ENCODE measurements around the gene JARID2. TPM values are rescaled to one million over a fixed set of nuclear protein-coding genes. Genes with fewer than 3 reads are reported as not detected.

Gene JARID2
- total and polyA plus RNA-seq, 3 experiments from 2014 or later: 12.0 to 25.5 (median 25.0) TPM

DNA sequence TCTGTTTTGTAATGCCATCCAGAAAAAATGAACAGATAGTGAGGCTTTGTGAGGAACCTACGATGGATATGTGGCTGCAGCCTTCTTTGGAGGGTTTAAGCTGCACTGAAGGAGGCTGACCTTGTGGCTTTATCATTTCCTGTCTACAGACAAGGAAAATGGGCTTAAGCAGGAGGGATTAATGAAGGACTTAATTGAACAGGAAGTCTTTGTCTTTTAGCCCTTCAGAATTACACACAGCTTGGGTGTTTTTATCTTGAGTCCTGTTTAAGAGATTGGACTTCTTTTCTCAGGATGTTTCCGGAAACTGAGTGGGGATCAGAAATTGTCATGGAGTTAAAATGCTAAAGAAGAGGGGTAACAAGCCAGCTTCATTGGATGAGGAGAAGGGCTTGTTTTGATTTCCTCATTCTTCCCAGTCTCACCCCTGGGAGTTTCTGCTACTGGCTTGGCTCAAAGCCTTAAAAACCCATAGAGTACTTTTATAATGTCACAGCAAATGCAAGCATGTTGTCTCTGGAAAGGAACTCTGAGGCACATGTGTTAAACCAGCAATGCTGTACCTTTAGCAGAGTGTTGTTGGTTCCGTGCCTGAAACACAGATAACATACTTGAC is 193.6 kb downstream of the JARID2 start:
- H3K4me1 ChIP-seq (ENCODE audit: insufficient read depth, low read length): peaks cover 39% of the 10 kb centered on the region
- H3K4me3 ChIP-seq (ENCODE audit: low read length): no peak overlapping the region
- H3K9me3 ChIP-seq (ENCODE audit: low read length): no peaks in the 10 kb centered on the region
- DNase-seq: no peak
- Mint-ChIP-seq H3K27me3 (no peaks in the 10 kb centered on the region), H3K4me3 (peak overlapping the region in 2 of 7 donors; percentile 0 to 37), H3K27ac (peak overlapping the region in 7 of 8 donors; percentile 7 to 69 (median 37)), H3K4me1 (peaks cover 67 to 79% (median 75%) of the 10 kb centered on the region in 3 donors), H3K9me3 (peaks cover 0 to 3% (median 0%) of the 10 kb centered on the region in 5 donors), H3K36me3 (peaks cover 0 to 1% (median 0%) of the 10 kb centered on the region in 3 donors)
- POLR2A ChIA-PET: interaction anchor here (0.5 kb wide), 1 partner anchor 142 kb away, joined by 5 read pairs; no protein-coding TSS in a partner anchor
- CTCF ChIA-PET: interaction anchor here (0.9 to 1.7 kb wide), 4 partner anchors 16 to 1228 kb away, joined by 3 to 4 read pairs (median 4); no protein-coding TSS in a partner anchor
- H3K36me3 ChIP-seq (ENCODE audit: insufficient read depth, low read length): no peaks in the 10 kb centered on the region
- no peaks in the 10 kb centered on the region for H3K27me3 ChIP-seq (ENCODE audit: insufficient read depth, low read length, poor library complexity, severe bottlenecking)
- H3K27ac ChIP-seq (ENCODE audit: low read depth, low read length): no peak overlapping the region

DNA sequence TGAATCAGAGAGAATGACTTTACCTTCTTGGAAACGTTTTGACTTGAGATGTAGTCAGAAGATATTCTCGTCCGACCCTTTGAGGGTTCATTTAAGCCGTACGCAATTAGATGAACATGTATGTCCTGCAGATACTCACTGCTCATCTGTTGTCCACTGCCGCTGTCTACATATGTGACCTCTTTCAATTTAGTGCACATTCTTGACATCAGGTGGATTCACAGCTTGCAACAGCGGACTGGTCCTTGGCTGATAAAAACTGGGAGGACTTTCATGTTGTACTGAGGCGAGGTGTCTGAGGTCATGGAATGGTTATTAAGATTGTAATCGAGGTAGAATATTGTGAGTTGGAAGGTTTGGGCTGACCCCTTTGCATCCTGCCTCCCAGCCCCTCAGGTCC is 194.2 kb downstream of the JARID2 start:
- H3K9me3 ChIP-seq (ENCODE audit: low read length): no peaks in the 10 kb centered on the region
- no peak for DNase-seq
- H3K4me3 ChIP-seq (ENCODE audit: low read length): no peak overlapping the region
- ChIA-PET CTCF (interaction anchor here (1.1 to 1.7 kb wide), 3 partner anchors 17 to 195 kb away, joined by 3 to 7 read pairs (median 4); no protein-coding TSS in a partner anchor), POLR2A (no interaction called here)
- peaks cover 34% of the 10 kb centered on the region for H3K4me1 ChIP-seq (ENCODE audit: insufficient read depth, low read length)
- H3K9me3 Mint-ChIP-seq: no peaks in the 10 kb centered on the region
- H3K27ac ChIP-seq (ENCODE audit: low read depth, low read length): no peak overlapping the region
- no peaks in the 10 kb centered on the region for H3K36me3 ChIP-seq (ENCODE audit: insufficient read depth, low read length)
- H3K27me3 ChIP-seq (ENCODE audit: insufficient read depth, low read length, poor library complexity, severe bottlenecking): no peaks in the 10 kb centered on the region
- H3K4me3 Mint-ChIP-seq: no peak overlapping the region
- H3K27me3 Mint-ChIP-seq: no peaks in the 10 kb centered on the region
- peaks cover 0 to 1% (median 0%) of the 10 kb centered on the region in 3 donors for H3K36me3 Mint-ChIP-seq
- H3K4me1 Mint-ChIP-seq: peaks cover 66 to 78% (median 75%) of the 10 kb centered on the region in 3 donors
- H3K27ac Mint-ChIP-seq: peak overlapping the region in 4 of 8 donors; percentile 4 to 61 (median 22)

DNA sequence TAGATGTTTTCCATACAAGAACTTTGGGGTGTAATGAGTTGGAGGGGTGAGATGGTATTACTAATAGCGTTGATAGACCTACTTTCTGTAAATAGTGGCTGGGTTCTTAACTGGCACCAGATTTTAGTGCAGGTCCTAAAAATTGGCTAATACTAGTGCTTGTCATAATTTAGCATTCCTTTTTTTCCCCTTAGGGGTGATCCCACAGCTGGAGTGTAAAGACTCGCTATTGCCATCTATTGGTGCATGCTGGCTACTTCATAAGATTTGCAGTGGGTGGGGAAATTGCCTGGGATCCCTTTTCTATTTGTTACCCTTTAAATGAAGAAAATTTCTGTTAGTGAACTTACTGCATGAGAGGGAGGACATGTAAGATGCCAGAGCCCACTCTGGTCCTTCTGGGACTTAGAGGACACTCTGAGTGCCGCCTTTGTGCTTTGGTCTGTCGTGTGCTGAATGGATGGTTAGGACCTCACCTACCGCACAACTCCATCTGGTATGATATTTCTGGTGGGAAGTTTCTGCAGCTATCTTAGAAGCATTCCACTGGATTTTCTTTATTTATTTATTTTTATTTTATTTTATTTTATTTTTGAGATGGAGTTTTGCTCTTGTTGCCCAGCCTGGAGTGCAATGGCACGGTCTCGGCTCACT is 195.5 kb downstream of the JARID2 start:
- H3K9me3 Mint-ChIP-seq: no peaks in the 10 kb centered on the region
- peaks cover 28% of the 10 kb centered on the region for H3K4me1 ChIP-seq (ENCODE audit: insufficient read depth, low read length)
- peaks cover 69 to 78% (median 76%) of the 10 kb centered on the region in 3 donors for H3K4me1 Mint-ChIP-seq
- H3K9me3 ChIP-seq (ENCODE audit: low read length): no peaks in the 10 kb centered on the region
- no peaks in the 10 kb centered on the region for H3K27me3 Mint-ChIP-seq
- no peak overlapping the region for H3K27ac ChIP-seq (ENCODE audit: low read depth, low read length)
- POLR2A ChIA-PET: no interaction called here
- no peak overlapping the region for H3K4me3 ChIP-seq (ENCODE audit: low read length)
- peaks cover 0 to 1% (median 0%) of the 10 kb centered on the region in 3 donors for H3K36me3 Mint-ChIP-seq
- H3K4me3 Mint-ChIP-seq: no peak overlapping the region
- H3K36me3 ChIP-seq (ENCODE audit: insufficient read depth, low read length): no peaks in the 10 kb centered on the region
- H3K27ac Mint-ChIP-seq: peak overlapping the region in 1 of 8 donors; percentile 43
- CTCF ChIA-PET: interaction anchor here (0.8 to 1.7 kb wide), 10 partner anchors 9 to 1230 kb away, joined by 3 to 7 read pairs (median 4); no protein-coding TSS in a partner anchor
- DNase-seq: peak in 2 of 5 donors; percentile 25 to 34
- no peaks in the 10 kb centered on the region for H3K27me3 ChIP-seq (ENCODE audit: insufficient read depth, low read length, poor library complexity, severe bottlenecking)

DNA sequence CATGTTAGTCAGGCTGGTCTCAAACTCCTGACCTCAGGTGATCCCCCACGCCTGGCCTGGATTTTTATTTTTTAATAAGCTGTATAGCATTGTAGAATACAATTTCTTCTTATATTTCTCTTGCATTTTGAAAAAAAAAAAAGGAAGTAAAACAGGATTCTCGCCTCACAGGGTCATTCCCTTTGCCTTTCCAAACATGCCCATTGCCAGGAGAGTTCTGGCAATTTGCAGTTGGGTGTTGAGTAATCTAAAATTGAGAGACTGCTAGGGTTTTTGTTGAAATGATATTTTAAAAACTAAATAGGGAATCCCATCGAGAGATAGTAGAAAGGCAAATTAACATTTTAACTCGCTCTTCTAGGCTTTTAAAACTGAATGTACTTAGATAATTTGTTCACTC is 196.1 kb downstream of the JARID2 start:
- Histone ChIP-seq H3K4me3 (ENCODE audit: low read length) (no peak overlapping the region), H3K27me3 (ENCODE audit: insufficient read depth, low read length, poor library complexity, severe bottlenecking) (no peaks in the 10 kb centered on the region), H3K4me1 (ENCODE audit: insufficient read depth, low read length) (peaks cover 27% of the 10 kb centered on the region), H3K27ac (ENCODE audit: low read depth, low read length) (no peak overlapping the region), H3K36me3 (ENCODE audit: insufficient read depth, low read length) (no peaks in the 10 kb centered on the region), H3K9me3 (ENCODE audit: low read length) (no peaks in the 10 kb centered on the region)
- POLR2A ChIA-PET: no interaction called here
- DNase-seq: no peak
- H3K9me3 Mint-ChIP-seq: no peaks in the 10 kb centered on the region
- H3K27me3 Mint-ChIP-seq: no peaks in the 10 kb centered on the region
- no peak overlapping the region for H3K27ac Mint-ChIP-seq
- CTCF ChIA-PET: interaction anchor here (0.9 to 1.4 kb wide), 4 partner anchors 10 to 223 kb away, joined by 3 to 4 read pairs (median 3); no protein-coding TSS in a partner anchor
- peaks cover 65 to 77% (median 75%) of the 10 kb centered on the region in 3 donors for H3K4me1 Mint-ChIP-seq
- no peak overlapping the region for H3K4me3 Mint-ChIP-seq
- H3K36me3 Mint-ChIP-seq: peaks cover 0 to 1% (median 0%) of the 10 kb centered on the region in 3 donors

DNA sequence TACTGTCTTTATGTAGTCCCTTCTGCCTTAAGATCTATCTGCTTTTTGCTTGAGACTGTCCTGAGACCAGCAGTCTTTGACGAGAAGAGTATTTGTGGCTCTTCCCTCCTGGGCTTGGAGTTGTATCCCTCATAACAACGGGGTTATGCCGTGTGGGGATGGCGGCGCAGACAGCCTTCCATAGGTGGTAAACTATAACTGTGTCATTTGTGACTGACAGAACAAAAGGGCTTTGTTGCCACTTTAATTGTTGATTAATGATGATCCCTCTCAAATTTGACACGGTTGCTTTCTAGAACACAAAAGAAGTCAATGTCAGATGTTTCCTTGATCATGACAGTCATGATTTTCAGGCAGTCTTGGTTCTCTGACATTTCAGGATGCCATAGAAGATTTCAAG is 196.6 kb downstream of the JARID2 start:
- ChIA-PET POLR2A (no interaction called here), CTCF (interaction anchor here (0.9 to 1.4 kb wide), 3 partner anchors 21 to 223 kb away, joined by 3 read pairs; no protein-coding TSS in a partner anchor)
- Histone ChIP-seq H3K27ac (ENCODE audit: low read depth, low read length) (no peak overlapping the region), H3K9me3 (ENCODE audit: low read length) (no peaks in the 10 kb centered on the region), H3K4me1 (ENCODE audit: insufficient read depth, low read length) (peaks cover 28% of the 10 kb centered on the region), H3K4me3 (ENCODE audit: low read length) (no peak overlapping the region), H3K27me3 (ENCODE audit: insufficient read depth, low read length, poor library complexity, severe bottlenecking) (no peaks in the 10 kb centered on the region), H3K36me3 (ENCODE audit: insufficient read depth, low read length) (no peaks in the 10 kb centered on the region)
- Mint-ChIP-seq H3K27ac (no peak overlapping the region), H3K9me3 (no peaks in the 10 kb centered on the region), H3K4me3 (no peak overlapping the region), H3K4me1 (peaks cover 66 to 78% (median 75%) of the 10 kb centered on the region in 3 donors), H3K27me3 (no peaks in the 10 kb centered on the region), H3K36me3 (peaks cover 0 to 1% (median 0%) of the 10 kb centered on the region in 3 donors)
- DNase-seq: no peak

- Histone ChIP-seq H3K36me3 (ENCODE audit: insufficient read depth, low read length) (no peaks in the 10 kb centered on the region), H3K4me3 (ENCODE audit: low read length) (no peak overlapping the region), H3K27ac (ENCODE audit: low read depth, low read length) (no peak overlapping the region), H3K9me3 (ENCODE audit: low read length) (no peaks in the 10 kb centered on the region), H3K27me3 (ENCODE audit: insufficient read depth, low read length, poor library complexity, severe bottlenecking) (no peaks in the 10 kb centered on the region), H3K4me1 (ENCODE audit: insufficient read depth, low read length) (peaks cover 29% of the 10 kb centered on the region)
- no peak for DNase-seq
- ChIA-PET CTCF (interaction anchor here (1.2 to 1.4 kb wide), 2 partner anchors 179 to 1232 kb away, joined by 3 read pairs; no protein-coding TSS in a partner anchor), POLR2A (no interaction called here)
- peaks cover 66 to 78% (median 75%) of the 10 kb centered on the region in 3 donors for H3K4me1 Mint-ChIP-seq
- no peaks in the 10 kb centered on the region for H3K27me3 Mint-ChIP-seq
- H3K9me3 Mint-ChIP-seq: no peaks in the 10 kb centered on the region
- H3K27ac Mint-ChIP-seq: no peak overlapping the region
- H3K4me3 Mint-ChIP-seq: no peak overlapping the region
- H3K36me3 Mint-ChIP-seq: peaks cover 0 to 1% (median 0%) of the 10 kb centered on the region in 3 donors
Observed at GRCh38 chr6:15443119-15443830, 197.4 kb downstream of the JARID2 start.

- Mint-ChIP-seq H3K4me1 (peaks cover 59 to 72% (median 70%) of the 10 kb centered on the region in 3 donors), H3K4me3 (no peak overlapping the region), H3K27me3 (no peaks in the 10 kb centered on the region), H3K36me3 (peaks cover 0 to 1% (median 0%) of the 10 kb centered on the region in 3 donors), H3K27ac (peak overlapping the region in 1 of 8 donors; percentile 11), H3K9me3 (no peaks in the 10 kb centered on the region)
- DNase-seq: no peak
- ChIA-PET CTCF (interaction anchor here (0.7 to 1.2 kb wide), 3 partner anchors 197 to 1232 kb away, joined by 3 read pairs; no protein-coding TSS in a partner anchor), POLR2A (interaction anchor here (0.6 to 1.0 kb wide), 2 partner anchors 177 to 1370 kb away, joined by 3 to 4 read pairs; no protein-coding TSS in a partner anchor)
- no peak overlapping the region for H3K4me3 ChIP-seq (ENCODE audit: low read length)
- H3K27ac ChIP-seq (ENCODE audit: low read depth, low read length): no peak overlapping the region
- H3K9me3 ChIP-seq (ENCODE audit: low read length): no peaks in the 10 kb centered on the region
- H3K27me3 ChIP-seq (ENCODE audit: insufficient read depth, low read length, poor library complexity, severe bottlenecking): no peaks in the 10 kb centered on the region
- no peaks in the 10 kb centered on the region for H3K36me3 ChIP-seq (ENCODE audit: insufficient read depth, low read length)
- H3K4me1 ChIP-seq (ENCODE audit: insufficient read depth, low read length): peaks cover 20% of the 10 kb centered on the region
Observed at GRCh38 chr6:15444081-15444731, 198.3 kb downstream of the JARID2 start.
